T-helper 9 cell (primary cell): ENCODE data around the gene MYO7A.

ENCODE experiments used
- DNase-seq: peaks from one replicate; pipeline ENCODE4 v3.0.0-alpha.2; 2020
- total RNA-seq, 2 donors: gene quantifications; one replicate each; lab custom pipeline; 2026; lab: John Stamatoyannopoulos, UW

The MYO7A gene
- 0.35 to 0.48 reads per million in 2 donors for total RNA-seq

DNA sequence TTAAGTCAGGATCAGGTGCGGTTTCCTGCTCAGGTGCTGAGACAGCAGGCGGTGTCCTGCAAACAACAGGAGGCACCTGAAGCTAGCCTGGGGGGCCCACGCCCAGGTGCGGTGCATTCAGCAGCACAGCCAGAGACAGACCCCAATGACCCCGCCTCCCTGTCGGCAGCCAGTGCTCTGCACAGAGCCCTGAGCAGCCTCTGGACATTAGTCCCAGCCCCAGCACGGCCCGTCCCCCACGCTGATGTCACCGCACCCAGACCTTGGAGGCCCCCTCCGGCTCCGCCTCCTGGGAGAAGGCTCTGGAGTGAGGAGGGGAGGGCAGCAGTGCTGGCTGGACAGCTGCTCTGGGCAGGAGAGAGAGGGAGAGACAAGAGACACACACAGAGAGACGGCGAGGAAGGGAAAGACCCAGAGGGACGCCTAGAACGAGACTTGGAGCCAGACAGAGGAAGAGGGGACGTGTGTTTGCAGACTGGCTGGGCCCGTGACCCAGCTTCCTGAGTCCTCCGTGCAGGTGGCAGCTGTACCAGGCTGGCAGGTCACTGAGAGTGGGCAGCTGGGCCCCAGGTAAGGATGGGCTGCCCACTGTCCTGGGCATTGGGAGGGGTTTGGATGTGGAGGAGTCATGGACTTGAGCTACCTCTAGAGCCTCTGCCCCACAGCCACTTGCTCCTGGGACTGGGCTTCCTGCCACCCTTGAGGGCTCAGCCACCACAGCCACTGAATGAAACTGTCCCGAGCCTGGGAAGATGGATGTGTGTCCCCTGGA is at the start of gene MYO7A:
Gene MYO7A, plus strand, starts transcription at position 327 of the 772 bp plus-strand sequence. CDS start 2,389 bp downstream, outside the sequence.
- DNase-seq: no peak

DNA sequence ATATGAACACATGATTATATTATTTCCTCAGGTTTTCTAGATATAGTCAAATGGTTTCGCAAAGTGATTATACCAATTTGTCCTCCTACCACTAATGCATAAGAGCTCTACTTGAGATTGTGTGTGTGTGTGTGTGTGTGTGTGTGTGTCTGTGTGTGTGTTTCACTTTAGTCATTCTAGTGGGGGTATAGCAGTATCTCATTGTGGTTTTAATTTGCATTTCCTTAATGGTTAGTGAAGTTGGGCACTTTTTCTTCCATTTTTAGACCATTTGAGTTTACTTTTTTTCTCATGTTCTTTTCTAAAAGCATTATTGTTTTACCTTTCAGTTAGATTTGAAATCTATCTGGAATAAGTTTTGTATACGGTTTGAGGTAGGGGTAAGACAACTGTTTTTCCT is 48.4 kb upstream of the MYO7A start:
- DNase-seq: no peak

DNA sequence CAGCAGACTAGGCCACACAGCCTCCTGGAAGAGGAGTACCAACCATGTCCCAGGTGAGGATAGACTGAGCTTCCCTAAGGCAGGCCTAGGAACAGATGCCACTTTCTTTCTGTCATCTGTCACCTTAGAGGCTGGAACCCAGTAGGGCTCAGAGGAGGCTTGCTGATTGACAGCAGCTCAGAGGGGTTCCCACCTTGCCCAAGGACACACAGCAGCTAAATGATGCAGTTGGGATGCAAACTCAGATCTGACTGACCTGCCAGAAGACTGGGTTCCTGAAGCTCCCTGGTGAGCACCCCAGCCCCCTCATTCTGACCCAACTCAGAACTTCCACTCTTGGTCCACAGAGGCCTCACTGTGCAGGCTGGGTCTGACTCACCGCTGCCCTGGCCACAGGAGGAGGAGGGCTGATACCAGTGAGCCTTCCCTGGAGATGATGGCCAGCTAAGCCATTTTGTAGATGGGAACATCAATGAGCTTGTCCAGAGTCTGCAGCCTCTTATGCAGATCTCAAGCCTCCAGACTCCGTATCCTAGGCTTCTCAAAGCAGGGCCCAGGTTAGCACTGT is 47.3 kb upstream of the MYO7A start:
- no peak for DNase-seq

DNA sequence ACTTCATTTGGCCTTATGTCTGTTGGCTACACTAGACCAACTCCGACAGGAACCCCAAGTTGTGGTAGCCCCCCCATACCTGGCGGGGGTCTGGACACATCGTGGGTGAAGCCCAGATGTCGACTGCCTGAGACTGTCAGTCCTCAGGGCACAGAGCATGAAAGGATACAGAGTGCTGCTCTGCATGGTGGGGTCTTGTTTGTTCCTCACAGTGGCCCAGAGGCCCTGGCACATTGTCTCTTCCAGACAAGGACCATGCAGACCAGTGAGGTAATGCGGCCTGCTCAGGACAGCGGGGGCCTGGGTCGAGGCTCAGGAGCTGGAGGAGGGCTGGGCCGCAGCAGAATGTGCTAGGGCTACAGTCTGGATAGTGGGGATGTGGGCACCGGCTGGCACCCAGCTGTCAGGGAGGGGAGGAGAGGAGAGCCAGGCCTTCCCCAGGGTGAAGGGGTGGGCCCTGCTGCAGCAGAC is 46.6 kb upstream of the MYO7A start:
- DNase-seq: no peak

DNA sequence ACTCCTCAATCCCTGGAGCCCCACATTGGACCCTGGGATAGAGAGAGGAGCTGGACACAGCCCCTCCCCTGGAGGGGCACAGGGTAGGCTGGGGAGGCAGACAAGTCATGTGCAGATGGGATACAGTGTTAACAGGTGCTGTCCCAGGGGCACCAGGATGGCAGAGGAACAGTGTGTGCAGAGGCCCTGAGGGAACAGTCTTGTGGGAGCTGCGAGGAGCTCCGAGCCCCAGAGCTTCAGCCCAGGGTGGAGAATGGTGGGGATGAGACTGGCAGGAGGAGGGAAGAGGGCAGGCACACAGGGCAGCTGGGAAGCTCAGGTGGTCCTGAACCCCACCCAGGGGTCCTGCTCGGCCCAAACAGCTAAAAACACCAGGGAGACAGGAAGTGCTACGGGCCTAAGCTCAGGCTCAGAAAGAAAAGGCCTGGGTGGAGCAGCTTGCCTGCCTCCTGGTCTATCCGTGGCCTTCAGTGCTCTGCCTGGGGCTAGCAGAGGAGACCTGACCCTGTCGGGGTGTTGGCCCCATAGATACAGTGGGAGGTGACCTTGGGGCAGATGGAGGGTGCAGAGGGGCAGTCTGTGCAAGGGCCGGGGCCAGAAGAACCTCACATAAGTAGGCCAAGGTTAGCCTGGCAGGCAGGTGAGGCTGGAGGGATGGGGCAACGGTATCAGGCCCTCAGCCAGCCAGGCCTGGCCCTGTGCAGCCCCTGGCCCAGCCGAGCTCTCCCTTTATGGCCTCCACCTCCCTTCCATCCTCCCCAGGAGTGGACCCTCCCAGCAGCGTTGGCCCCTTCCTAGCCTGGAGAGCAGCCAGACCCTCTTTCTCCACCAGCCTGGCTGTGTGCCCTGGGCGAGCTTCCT is 45.8 kb upstream of the MYO7A start:
- DNase-seq: no peak

DNA sequence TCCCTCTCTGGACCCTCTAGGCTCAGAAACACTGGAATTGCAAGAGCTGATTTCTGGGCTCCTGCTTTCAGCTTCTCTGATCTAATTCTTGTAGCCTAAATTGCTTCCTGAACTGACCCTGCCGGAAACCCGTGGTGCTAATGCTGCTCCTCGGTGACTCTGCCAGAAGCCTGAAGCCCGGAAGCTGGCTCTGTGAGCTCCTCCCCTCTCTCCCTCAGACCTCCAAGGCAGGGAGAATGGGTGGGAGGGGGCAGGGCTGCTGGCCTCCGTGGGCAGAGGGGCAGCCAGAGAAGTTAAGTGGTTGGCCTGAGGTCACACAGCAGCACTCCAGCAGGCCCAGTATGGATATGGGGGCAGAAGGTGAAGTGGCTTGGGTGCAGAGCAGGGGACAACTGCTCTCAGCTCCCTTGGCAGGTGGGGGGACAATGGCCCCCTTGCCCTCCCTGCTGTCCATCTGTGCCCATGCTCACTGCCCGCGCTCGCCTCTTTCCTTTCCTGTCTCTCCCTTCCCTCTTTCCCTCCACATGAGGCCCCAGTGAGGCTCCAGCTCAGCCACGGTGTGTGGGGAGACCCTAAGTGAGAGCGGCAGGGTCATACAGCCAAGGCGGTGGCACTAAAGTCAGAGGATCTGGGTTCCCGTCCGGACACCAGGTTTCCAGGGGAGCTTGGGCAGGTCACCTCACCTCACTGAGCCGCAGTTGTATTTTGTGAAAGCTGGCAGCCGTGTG is 45.0 kb upstream of the MYO7A start:
- no peak for DNase-seq

DNA sequence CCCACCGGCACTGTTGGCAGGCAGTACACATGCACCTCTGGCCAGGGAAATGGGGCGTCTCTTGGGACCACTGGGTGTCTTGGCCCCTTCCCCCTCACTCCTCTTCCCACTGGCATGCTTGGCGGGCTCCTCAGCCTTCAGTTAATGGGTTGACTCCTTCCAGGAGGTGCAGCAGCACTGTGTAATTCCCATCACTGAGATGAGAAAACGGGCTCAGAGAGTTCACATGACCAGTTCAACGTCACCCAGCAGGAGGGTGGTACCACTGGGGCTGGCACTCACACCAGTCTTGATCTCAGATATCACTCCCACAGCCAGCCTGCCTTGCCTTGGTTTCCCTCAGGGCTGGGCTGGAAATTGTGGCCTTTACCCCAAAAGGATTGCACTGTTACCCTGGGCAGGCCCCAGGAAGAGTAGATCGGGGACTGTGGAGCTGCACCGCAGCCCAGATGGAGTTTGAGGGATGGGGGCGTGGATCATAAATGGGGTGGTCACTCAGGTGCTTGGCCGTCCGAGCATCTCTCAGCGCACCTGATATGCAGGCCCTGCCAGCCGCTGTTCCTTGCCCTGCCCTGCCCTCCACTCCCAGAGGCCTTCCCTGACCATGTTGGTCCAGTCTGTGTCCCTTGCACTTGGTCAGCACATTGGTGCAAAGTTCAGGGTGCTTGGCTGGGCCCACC is 44.3 kb upstream of the MYO7A start:
- no peak for DNase-seq

DNA sequence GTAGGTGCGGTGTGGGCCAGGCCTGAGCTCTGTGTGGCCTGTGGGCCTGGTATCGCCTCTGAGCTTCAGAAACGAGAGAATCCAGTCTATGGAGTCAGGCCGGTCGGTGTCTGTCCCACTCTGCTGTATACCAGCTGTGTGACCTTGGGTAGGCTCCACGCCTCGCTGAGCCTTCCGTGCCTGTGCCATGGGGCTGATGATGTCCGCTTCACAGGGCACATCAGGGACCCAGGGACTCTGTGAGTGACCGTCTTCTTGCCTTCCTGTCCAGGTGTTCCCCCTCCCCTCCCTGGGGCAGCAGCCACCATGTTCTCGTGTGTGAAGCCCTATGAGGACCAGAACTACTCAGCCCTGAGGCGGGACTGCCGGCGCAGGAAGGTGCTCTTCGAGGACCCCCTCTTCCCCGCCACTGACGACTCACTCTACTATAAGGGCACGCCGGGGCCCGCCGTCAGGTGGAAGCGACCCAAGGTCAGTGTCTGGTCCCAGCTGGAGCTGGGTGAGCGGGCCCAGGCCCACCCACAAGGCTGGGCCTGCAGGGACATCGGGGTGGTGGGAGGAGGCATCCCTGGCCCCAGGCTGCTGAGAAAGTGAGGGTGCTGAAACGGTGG is 43.4 kb upstream of the MYO7A start:
- no peak for DNase-seq

DNA sequence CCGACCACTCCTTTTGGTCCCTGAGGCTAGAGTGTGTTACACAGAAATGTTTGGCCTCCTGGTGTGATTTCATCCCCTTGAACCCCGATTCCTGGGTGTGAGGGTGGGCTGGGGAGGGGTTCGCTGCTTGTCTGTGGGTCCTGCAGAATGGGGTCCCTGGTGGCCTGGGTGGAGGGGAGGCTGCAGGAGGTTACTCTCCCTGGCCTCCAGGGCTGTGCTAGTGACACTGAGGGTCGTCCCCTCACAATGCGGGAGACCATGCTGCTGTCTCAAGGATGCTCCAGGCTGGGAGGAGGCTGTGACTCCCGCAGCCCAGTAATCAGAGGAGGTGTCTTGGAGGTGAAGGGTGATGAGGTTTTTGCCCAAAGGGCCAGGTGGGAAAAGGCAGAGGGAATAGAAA is 42.4 kb upstream of the MYO7A start:
- DNase-seq: no peak

DNA sequence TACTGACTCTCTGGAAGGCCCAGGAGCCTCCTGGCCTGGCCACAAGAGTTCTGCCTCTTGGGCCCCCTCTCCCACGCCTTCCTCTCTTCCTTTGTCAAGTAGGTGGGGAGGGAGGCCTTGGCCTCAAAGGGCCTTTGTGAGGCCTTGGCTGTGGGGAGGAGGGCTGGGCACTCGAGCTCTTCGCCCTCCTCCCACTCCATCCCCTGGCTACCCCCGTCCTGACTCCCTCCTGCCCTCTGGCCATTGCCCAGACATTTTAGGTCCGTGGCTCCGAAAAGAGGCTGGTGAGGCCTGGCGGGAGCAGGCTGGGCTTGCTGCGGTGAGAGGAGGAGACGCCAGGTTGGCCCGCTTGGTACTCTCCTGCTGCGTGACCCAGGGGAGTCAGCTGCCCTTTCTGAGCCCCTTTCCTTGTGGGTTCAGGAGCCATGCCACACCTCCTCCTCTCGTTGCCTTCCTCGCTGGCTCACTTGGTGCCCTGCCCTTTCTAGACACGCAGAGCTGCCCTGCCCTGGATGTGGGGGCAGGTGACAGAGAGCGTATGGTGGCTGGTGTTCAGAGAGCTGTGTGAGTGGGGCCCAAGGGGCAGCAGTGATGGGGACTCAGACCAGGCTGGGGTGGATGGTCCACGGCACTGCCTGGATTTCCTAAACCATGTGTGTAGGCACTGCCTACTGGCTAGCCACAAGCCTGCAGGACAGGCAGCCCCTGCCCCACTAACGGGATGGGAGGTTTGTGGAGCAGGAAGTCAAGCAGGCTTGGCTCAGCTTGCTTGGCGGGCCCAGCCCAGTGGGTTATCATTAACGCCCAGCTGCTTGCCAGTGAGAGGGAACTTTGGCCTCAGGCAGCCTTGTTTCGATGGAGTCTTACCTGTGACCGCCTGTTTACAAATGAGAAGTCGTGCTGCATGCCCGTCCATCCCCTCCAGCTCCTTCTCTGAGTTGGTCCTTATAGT is 41.2 kb upstream of the MYO7A start:
- no peak for DNase-seq

DNA sequence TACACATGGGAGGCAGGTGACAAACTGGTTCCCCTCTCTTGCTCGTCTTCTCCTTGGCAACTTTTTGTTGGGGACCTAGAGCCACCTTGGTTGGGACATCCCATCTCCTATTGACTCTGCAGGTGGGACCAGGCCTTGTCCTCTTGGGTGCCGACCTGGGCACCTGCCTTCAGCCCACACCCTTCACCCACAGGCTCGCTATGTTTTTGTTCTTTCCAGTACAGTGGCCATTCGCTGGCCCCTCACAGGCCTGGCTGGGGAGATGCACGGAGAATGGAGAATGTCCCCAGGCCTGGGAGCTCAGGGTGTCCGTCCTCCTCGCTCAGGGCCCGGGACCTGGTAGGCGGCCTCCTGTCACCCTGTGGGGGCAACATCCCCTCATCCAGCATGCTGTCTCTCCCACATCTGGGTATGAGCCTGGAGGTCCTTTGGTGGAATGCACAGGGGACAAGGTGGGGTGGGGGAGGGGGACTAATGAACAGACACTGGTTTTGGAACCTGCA is 40.3 kb upstream of the MYO7A start:
- no peak for DNase-seq

DNA sequence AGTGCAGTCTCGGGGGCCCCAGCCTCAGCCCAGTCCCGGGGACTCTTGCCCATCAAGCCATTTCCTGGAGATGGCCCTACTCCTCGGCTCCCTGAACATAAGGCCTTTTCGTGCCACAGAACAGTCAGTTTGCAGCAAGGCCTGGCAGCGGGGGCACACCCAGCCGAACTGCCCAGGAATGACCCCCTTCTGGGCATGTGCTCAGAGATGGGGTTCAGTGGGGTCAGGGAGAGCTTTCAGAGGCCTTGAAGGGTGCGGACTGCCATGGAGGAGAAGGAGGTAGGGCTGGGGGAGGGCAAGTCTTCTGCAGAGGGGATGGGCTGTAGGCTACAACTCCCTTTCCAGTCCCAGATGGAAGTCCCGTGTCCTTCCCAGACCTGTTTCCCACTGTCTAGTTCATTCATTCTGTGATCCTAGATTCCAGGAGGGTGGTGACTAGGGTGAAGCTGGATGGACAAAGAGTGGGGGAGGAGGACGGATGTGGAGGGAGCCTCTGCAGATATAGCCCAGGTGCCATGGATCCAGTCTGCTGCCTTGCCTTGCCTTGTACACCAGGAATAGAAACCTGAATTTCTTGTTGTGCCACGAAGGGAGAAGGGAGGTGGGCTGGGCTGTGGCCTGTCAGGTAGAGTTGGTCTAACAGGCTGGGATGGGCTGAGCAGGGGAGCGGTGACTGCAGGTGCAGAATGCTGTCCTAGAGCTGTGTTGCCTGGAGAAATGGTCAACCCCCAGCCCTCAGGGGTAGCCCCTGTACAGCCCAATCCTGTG is 39.6 kb upstream of the MYO7A start:
- DNase-seq: no peak

DNA sequence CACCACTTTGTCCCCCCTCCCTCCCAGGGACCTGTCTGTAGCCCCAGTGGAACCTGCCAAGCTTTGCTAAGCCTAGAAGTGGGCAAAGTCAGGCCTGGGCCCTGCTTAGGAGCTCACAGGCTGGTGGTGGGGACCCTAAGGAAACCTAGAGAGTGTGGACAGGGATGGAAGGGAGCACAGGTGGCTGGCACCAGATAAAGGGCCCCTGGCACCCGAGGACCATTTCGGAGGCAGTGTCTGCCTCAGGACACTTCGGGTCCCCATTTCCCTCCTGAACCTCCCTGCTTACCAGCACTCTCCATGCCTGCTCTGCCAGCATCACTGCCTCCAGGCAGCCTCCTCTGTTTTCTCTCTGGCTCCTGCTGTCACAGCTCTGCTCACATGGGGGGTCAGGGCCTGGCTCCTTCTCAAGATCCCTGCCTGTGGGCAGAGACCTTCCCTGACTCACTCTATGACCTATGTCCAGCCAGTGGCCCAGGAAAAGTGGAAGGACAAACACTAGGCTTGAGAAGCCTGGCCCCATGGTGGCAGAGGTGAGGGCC is 39.0 kb upstream of the MYO7A start:
- DNase-seq: no peak

DNA sequence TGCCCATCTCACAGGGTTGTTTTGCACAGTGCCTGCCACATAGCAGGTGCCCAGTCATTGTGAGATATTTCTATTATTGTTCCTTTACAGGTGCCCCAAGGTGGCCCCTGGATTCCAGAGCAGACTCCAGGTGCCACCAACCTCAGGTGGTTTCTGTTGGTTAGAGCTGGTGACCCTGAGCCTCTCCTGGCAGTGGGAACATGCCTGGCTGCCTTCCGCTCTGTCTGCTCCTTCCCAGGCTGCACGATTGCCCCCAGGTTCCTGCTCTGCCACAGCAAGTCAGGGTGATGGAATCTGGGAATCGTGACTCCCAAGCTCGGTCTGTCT is 38.0 kb upstream of the MYO7A start:
- DNase-seq: no peak

DNA sequence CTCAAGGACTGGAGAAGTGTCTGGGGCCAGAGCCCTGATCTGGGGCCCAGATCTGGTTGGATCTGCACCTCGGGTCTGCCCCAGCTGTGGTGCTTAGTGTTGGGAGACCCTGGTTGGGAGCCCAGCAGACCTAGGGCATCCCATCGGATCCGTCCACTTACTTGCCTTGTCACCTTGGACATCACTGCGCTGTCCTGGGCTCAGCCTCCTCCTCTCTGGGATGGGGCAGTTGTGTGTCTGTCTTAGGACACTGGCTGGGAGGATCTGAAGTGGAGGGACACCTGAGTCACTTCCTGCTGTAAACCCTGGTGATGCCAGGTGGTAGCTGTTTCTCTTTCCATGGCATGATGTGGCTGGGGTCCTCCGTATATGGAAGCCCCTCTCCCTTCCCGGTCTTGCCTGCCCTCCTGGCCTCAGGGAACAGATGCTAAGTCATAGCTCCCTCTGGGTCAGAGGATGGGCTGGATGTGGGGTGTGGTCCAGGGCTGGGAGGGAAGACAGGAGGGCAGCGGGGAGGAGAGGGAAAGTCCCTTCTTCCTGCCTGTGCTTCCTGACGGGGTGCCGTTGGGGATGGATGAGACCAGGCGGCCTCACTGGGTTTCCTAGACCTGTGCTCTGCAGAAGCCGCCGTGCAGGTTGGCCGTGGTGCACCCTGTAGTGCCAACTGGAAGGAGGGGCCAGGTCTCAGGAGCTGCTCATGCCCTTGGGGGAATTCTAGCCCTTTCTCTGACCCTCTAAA is 37.5 kb upstream of the MYO7A start:
- DNase-seq: no peak

DNA sequence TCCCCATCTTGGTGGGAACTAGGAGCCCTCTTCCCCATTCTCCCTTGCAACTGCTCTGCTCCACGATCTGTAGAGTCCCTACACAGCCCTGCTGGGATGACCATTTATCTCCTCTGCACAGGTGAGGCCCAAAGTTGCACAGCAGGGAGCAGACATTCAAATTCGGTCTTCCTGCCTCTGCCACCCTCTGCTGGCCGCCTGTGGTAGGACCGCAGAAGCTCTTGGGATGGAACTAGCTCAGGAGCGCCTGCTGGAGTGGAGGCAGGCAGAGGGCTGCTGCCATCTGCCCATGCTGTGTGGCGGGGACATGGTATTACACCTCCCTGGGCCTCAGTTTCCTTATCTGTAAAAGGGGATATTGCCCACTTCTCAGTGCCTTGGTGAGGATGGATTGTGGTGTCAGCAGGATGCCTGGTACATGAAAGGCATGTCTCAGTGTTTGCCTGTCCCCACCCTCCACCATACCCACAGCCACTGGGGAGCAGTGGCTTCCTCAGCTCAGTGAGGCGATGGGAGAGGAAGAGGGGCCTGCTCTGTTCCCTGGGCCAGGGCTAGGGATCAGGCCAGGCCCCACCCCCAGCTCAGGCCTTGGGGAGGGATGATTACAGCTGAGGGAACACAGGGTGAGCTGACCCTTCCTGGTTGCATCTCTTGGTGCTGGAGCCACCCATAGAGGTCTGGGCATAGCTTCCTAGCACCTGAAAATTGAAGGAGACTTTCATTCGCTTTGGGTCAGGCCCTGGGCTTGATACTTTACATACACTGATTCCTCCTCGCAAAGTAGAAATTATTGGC is 36.7 kb upstream of the MYO7A start:
- DNase-seq: peak; percentile 69

DNA sequence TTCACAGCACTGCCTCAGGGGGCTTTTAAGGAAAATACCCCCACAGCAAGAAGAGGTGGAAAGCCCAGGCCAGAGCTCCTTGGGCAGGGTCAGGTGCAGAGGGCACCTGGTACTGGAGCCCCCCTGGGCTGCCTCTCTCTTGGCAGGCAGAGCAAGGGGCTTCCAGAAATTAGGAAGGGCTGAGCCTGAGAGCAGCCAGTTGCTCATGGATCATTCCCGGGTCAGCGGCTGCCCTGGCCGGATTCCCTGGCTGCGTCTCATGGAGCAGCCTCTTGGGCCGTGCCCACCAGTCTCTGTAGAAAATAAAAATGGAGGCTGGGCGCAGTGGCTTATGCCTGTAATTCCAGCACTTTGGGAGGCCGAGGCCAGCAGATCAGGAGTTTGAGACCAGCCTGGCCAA is 35.7 kb upstream of the MYO7A start:
- DNase-seq: no peak
